Measurements from ENCODE around the gene FGF23.

The FGF23 gene

GRCh38 chr12:4401117-4401516, 21.6 kb upstream of the FGF23 start:
- H3K27ac ChIP-seq = no peak overlapping the region
- TF ChIP-seq CTCF (IDR thresholded peaks at IDR 0.05) (no peak), ZFX (IDR thresholded peaks at IDR 0.05; ENCODE audit: borderline replicate concordance) (no peak)

- H3K27ac ChIP-seq = no peak overlapping the region
- no peak for TF ChIP-seq CTCF (IDR thresholded peaks at IDR 0.05)
Observed at GRCh38 chr12:4395818-4396217, 16.3 kb upstream of the FGF23 start.

- no peak overlapping the region for H3K27ac ChIP-seq
- TF ChIP-seq ZFX (IDR thresholded peaks at IDR 0.05; ENCODE audit: borderline replicate concordance) (no peak), CTCF (IDR thresholded peaks at IDR 0.05) (no peak)
Observed at GRCh38 chr12:4393211-4393610, 13.7 kb upstream of the FGF23 start.

GRCh38 chr12:4392223-4392742, 12.8 kb upstream of the FGF23 start:
- TF ChIP-seq ZFX (IDR thresholded peaks at IDR 0.05; ENCODE audit: borderline replicate concordance) (no peak), CTCF (IDR thresholded peaks at IDR 0.05) (no peak)
- no peak overlapping the region for H3K27ac ChIP-seq

- TF ChIP-seq CTCF (IDR thresholded peaks at IDR 0.05) = no peak
- no peak for TF ChIP-seq ZFX (IDR thresholded peaks at IDR 0.05; ENCODE audit: borderline replicate concordance)
- H3K27ac ChIP-seq = no peak overlapping the region
Observed at GRCh38 chr12:4388662-4389061, 9.2 kb upstream of the FGF23 start.

GRCh38 chr12:4388032-4388431, 8.5 kb upstream of the FGF23 start:
- no peak for TF ChIP-seq ZFX (IDR thresholded peaks at IDR 0.05; ENCODE audit: borderline replicate concordance)
- no peak overlapping the region for H3K27ac ChIP-seq

DNA sequence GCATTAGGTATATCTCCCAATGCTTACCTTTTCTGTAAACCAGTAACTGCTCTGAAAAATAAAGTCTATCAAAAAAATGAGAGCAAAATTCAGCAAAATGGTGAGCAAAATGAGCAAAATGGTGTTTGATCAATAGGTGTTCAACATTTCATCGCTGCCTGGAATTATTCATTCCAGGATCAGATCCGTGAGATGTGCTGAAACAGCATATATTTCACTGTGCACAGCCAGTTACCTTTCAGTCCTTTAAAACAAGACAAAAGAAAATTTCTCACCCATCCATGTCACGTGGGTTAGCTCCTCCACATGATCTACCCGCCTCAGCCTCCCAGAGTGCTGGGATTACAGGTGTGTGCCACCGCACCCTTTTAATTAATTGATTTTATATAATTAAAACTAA, 8.1 kb upstream of the FGF23 start:
- no peak for TF ChIP-seq ZFX (IDR thresholded peaks at IDR 0.05; ENCODE audit: borderline replicate concordance)
- TF ChIP-seq CTCF (IDR thresholded peaks at IDR 0.05) = no peak
- H3K27ac ChIP-seq = no peak overlapping the region

GRCh38 chr12:4386801-4387200, 7.3 kb upstream of the FGF23 start:
- H3K27ac ChIP-seq = no peak overlapping the region
- no peak for TF ChIP-seq CTCF (IDR thresholded peaks at IDR 0.05)
- no peak for TF ChIP-seq ZFX (IDR thresholded peaks at IDR 0.05; ENCODE audit: borderline replicate concordance)

Measured in 22Rv1 (cell line).